ENCODE results near the gene KCNJ1.

KCNJ1 gene

DNA sequence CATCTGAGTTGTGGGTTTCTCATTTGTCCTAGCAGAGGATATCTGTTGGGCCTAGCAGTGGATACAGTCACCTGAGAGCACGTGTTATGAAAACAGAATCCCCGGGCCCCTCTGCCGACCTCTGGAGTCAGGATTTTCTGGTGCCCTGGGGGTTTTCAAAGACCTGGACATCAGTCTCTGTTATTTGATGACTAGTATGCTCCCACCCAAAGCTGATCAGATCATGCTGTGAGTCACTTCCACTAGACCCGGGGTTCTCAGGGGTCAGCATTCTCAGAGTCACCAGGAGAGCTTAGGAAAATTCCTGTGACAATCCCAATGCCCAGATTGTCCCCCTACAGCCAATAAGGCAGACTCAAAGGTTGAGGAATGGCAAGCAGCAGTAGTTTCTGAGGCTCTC lies 38.7 kb downstream of the KCNJ1 start:
- H3K4me3 ChIP-seq: no peak overlapping the region
- in situ Hi-C loops (cut with MboI; ENCODE audit: low sequenced_read_pairs): loop anchor here (10.0 to 25.0 kb wide), 2 partner anchors 544 to 791 kb away; no protein-coding TSS in a partner anchor
- H3K36me3 ChIP-seq (replicated peaks): no peaks in the 10 kb centered on the region
- no peaks in the 10 kb centered on the region for H3K4me1 ChIP-seq
- no peaks in the 10 kb centered on the region for H3K9me3 ChIP-seq
- no peaks in the 10 kb centered on the region for H3K27me3 ChIP-seq (ENCODE audit: low read depth)
- no peak for DNase-seq (ENCODE audit: low spot score in 2 of 2)

DNA sequence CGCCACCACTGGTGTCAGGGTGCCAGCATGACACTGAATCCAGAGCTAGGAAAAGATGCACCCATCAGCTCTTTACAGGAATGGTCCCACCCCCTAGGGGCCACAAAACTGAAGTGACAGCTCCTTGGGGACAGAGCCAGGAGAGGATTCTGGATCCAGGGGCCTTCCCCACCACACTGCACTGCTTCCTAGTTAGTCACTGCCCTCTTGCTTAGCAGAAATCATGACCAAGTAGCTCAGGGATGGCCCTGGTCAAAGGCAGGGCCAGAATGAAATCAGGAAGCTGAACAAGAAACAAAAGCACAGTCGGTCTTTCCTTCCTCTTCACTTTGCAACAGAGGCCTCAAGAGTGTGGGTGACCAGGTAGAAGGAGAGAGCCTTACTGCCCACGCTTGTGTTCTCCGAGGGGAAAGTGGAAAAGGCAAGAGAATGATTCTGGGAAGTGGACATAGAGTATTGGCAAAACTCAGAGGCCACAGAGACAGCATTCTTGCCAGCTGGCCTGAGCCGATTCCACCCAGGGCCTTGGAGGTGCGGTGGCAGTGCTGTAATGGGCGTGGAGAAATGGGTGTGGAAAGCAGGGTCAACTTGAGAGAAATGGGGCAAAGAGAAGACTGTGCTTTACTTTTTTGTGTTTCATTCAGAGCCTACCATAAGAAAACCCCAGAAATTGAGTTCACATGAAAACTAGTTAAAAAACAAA lies 39.8 kb downstream of the KCNJ1 start:
- H3K27me3 ChIP-seq (ENCODE audit: low read depth): no peaks in the 10 kb centered on the region
- H3K4me1 ChIP-seq: no peaks in the 10 kb centered on the region
- in situ Hi-C loops (cut with MboI; ENCODE audit: low sequenced_read_pairs): loop anchor here (10.0 to 25.0 kb wide), 2 partner anchors 543 to 790 kb away; no protein-coding TSS in a partner anchor
- no peak for DNase-seq (ENCODE audit: low spot score in 2 of 2)
- no peaks in the 10 kb centered on the region for H3K9me3 ChIP-seq
- H3K36me3 ChIP-seq (replicated peaks): no peaks in the 10 kb centered on the region
- no peak overlapping the region for H3K4me3 ChIP-seq

DNA sequence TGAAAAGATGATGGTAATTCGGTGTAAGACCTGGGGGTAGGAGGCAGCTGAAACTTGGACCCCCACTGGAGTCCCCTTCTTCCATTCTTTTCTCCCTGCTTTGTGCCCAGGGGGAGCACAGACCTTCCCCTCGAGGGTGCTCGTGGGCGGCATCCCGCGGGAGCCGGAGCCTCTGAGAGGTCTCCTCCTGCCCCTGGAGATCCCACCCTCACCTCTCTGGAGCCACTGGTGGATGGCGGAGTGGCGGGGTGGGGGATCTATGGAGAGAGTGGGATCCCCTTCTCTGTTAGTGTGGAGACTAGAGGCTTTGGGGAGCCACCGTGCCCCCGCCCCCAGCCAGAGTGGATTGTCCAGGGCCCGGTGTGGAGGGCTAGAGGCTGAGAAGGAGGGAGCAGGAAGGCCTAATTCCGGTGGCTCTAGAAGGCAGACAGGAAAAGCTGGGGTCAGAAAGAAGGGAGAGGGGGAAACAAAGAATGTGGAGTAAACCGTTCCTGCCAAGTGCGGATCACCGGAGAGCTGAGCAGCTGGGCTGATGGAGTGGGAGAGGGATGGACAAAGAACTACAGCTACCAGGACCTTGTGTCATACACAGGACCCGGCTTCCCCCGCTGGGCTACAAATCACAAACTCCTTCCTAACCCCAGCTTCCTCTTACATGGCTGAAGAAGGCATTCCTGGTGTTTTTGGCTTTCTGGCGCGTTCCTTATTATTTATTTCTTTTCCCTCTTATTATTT lies 41.9 kb downstream of the KCNJ1 start:
- H3K36me3 ChIP-seq (replicated peaks): no peaks in the 10 kb centered on the region
- in situ Hi-C loops (cut with MboI; ENCODE audit: low sequenced_read_pairs): loop anchor here (10.0 to 25.0 kb wide), 2 partner anchors 540 to 788 kb away; no protein-coding TSS in a partner anchor
- DNase-seq (ENCODE audit: low spot score in 2 of 2): no peak
- no peak overlapping the region for H3K4me3 ChIP-seq
- no peaks in the 10 kb centered on the region for H3K9me3 ChIP-seq
- H3K4me1 ChIP-seq: no peaks in the 10 kb centered on the region
- peaks cover 4% of the 10 kb centered on the region; the same call in 1 of the 2 replicates for H3K27me3 ChIP-seq (ENCODE audit: low read depth)

DNA sequence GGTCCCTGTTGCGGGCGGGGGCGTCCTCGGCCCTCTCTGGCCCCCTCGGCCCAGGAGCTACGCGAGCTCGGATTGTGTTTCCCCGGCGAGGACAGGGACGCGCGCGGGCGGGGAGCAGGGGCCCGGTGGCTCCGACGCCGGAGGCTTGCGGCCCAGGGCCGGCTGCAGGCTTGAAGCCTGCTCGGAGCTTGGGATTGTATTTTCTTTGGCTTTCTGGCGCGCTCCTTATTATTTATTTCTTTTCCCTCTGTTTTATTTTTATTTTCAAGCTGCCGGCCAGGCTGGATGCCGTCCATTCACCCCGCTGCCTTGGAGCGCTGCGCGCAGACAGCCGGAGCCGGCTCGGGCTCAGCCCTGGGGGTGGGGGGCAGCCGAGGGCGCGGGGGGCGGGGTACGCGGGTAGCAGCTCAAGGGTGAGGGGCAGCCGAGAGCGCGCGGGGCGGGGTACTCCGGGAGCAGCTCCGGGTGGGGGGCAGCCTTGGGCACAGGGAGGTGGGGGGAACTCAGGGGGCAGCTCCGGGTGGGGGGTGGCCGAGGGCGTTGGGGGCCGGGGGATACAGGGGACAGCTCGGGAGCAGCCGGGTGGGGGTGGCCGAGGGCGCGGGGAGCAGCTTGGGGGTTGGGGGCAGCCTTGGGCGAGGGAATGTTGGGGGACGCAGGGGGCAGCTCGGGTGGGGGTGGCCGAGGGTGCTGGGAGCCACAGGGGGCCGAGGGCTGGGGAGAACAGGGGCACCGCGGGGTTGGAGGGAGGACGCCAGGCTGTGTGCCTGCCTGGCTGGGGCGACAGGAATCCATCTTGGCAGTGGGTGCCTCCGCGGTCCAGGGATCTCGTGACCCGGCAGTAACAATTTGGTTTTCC lies 42.7 kb downstream of the KCNJ1 start:
- in situ Hi-C loops (cut with MboI; ENCODE audit: low sequenced_read_pairs): loop anchor here (10.0 to 25.0 kb wide), 2 partner anchors 540 to 787 kb away; no protein-coding TSS in a partner anchor
- no peak for DNase-seq (ENCODE audit: low spot score in 2 of 2)

DNA sequence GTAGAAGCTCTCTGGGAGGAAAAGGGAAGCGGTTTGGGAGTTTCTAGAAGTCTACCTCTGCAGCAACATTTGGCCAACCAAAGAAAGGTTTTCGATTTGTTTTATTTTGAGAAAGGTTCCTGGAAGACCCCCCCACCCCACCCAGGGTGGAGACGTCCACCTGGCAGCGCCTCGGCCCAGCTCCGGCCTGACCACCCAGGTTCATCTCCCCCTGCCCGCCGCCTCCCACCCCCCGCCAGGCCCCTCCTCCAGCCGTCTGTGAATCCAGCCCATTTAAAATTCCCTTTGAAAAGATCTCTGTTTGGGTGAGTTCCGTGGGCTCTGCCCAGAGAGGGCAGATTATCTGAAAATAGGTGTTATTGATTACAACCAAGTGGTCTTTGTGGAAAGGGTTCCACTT lies 43.3 kb downstream of the KCNJ1 start:
- DNase-seq (ENCODE audit: low spot score in 2 of 2): no peak
- in situ Hi-C loops (cut with MboI; ENCODE audit: low sequenced_read_pairs): loop anchor here (10.0 kb wide), 1 partner anchor 539 kb away; no protein-coding TSS in a partner anchor
- Histone ChIP-seq H3K4me3 (no peak overlapping the region), H3K9me3 (no peaks in the 10 kb centered on the region), H3K27me3 (ENCODE audit: low read depth) (peaks cover 5% of the 10 kb centered on the region; the same call in 1 of the 2 replicates), H3K4me1 (no peaks in the 10 kb centered on the region), H3K36me3 (replicated peaks) (no peaks in the 10 kb centered on the region)

More for the DNA sequence above, 42.7 kb downstream of the KCNJ1 start:
- no peaks in the 10 kb centered on the region for H3K9me3 ChIP-seq
- H3K27me3 ChIP-seq (ENCODE audit: low read depth): peaks cover 5% of the 10 kb centered on the region; the same call in 1 of the 2 replicates
- no peaks in the 10 kb centered on the region for H3K4me1 ChIP-seq
- H3K36me3 ChIP-seq (replicated peaks): no peaks in the 10 kb centered on the region
- H3K4me3 ChIP-seq: no peak overlapping the region

DNA sequence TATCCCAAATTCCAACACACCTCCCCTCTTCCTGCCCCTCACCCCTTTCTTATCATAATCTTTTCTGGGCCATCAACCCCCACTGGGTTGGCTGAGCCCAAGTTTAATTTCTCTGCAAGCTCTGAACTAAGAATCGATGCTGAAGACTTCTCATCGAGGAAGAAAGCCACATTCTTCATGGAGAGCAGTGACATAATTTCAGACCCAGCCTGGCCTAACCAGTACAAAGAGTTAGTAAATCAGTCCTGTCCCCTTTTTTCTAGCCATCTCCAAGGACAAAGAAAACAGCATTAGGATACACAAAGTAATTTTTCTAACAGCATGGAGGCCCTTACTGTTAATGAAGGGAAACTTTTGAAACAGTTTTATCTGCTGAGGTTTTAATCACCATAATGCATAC lies 45.0 kb downstream of the KCNJ1 start:
- no peak for DNase-seq (ENCODE audit: low spot score in 2 of 2)
- H3K27me3 ChIP-seq (ENCODE audit: low read depth): peaks cover 5% of the 10 kb centered on the region; the same call in 1 of the 2 replicates
- no peaks in the 10 kb centered on the region for H3K9me3 ChIP-seq
- in situ Hi-C loops (cut with MboI; ENCODE audit: low sequenced_read_pairs): loop anchor here (10.0 kb wide), 1 partner anchor 537 kb away; no protein-coding TSS in a partner anchor
- no peaks in the 10 kb centered on the region for H3K36me3 ChIP-seq (replicated peaks)
- H3K4me3 ChIP-seq: no peak overlapping the region
- no peaks in the 10 kb centered on the region for H3K4me1 ChIP-seq

DNA sequence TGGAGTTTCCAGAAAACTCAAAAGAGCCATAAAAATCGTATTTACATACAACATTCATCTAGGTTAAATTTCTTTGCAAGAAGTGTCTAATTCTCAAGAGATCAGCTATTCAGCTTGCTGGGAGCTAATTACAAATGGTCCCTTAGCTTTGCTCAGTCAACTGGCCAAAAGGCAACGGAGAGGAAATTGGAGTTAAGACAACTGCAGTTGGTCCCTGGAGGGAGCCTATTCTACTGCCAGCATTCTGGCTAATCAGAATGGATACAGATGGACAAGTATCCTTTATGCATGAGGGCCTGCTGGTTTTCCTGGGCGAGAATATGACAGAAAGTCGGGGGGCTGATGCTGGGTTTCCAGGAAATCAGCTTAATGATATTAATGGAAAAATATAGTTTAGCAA lies 45.5 kb downstream of the KCNJ1 start:
- Histone ChIP-seq H3K27me3 (ENCODE audit: low read depth) (peaks cover 5% of the 10 kb centered on the region; the same call in 1 of the 2 replicates), H3K9me3 (no peaks in the 10 kb centered on the region), H3K4me3 (no peak overlapping the region), H3K36me3 (replicated peaks) (no peaks in the 10 kb centered on the region), H3K4me1 (no peaks in the 10 kb centered on the region)
- no peak for DNase-seq (ENCODE audit: low spot score in 2 of 2)
- in situ Hi-C loops (cut with MboI; ENCODE audit: low sequenced_read_pairs): loop anchor here (10.0 kb wide), 1 partner anchor 537 kb away; no protein-coding TSS in a partner anchor

DNA sequence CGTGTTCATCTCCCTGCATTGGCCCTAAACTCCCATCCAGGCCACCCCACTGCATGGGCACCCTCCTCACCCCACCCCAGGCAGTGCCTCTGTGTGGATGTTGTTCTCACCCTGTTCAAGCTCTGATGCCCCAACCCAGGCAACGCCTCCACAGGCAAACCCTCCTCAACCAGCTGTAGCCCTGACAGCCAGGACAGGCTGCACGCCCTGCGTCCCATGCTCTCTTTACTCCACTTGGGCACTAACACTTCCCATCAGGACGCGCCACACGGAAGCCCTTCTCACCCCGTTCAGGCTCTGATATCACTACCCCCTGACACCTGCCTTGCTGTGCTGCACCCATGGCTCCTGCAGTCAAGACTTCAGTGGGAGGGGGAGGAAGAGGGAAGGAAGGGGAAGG lies 47.9 kb downstream of the KCNJ1 start:
- no peaks in the 10 kb centered on the region for H3K4me1 ChIP-seq
- no peak for DNase-seq (ENCODE audit: low spot score in 2 of 2)
- peaks cover 5% of the 10 kb centered on the region; the same call in 1 of the 2 replicates for H3K27me3 ChIP-seq (ENCODE audit: low read depth)
- no peaks in the 10 kb centered on the region for H3K36me3 ChIP-seq (replicated peaks)
- H3K9me3 ChIP-seq: no peaks in the 10 kb centered on the region
- in situ Hi-C loops (cut with MboI; ENCODE audit: low sequenced_read_pairs): no loop called here
- H3K4me3 ChIP-seq: no peak overlapping the region

DNA sequence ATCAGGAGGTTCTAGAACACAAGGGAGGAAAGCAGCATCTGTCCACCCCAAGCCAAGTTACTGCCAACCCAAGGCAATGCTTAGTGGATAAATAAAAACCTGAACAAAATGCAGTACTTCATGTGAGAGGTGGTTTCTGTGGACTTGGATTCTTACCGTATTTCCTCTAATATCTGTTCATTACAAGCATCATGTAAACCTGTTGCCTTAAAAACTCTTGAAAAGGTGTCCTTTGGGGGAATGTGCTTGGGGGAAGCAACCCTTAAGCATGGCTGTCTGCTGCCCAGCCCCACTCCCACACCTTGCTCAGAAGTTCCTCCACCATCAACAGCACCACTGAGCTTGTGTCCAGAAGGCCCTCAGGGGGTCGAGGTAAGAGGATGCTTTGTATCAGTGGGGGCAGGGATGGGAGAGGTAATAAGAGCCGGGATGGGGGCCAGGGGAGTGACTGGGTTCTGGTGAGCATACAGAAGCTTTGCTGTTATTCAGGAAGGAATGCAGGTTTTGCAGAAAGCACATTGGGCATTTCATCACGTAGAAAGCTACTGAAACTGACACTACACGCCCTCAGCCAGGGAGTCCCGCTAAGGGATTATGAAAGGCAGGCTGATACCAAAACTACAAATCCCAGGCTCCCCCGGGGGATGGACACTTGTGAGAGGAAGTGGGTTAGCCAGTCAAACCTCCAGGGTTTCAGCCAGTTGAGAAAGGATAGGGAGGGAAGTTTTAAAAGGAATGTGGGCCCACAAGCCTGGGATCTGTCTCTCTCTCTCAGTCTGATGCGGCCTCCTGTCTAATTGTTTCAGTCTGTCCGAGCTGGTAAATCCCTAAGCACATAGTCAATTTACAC lies 52.0 kb downstream of the KCNJ1 start:
- Histone ChIP-seq H3K4me3 (no peak overlapping the region), H3K9me3 (no peaks in the 10 kb centered on the region), H3K36me3 (replicated peaks) (no peaks in the 10 kb centered on the region), H3K27me3 (ENCODE audit: low read depth) (no peaks in the 10 kb centered on the region; the same call in 1 of the 2 replicates), H3K4me1 (no peaks in the 10 kb centered on the region)
- in situ Hi-C loops (cut with MboI; ENCODE audit: low sequenced_read_pairs): no loop called here
- peak; percentile 20 to 69 for DNase-seq (ENCODE audit: low spot score in 2 of 2)

DNA sequence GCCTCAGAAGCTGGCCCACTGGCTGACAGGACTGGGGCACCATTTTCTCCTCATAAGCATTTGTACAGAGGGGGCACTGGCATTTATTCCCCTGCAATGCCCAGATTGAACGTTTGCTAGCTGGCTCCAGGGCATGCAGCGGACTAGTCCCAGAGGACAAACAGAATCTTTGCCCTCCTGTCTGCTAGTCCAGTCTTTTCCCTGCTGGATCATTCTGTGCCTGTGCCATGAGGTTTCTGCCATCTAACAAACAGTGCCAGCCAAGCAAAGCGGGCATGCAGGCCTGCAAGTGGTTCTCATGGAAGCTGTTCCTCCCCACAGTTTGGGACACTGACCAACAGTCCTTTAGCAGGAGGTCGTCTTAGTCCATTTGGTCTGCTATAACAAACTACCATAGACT lies 53.4 kb downstream of the KCNJ1 start:
- no peaks in the 10 kb centered on the region for H3K36me3 ChIP-seq (replicated peaks)
- H3K4me1 ChIP-seq: no peaks in the 10 kb centered on the region
- H3K9me3 ChIP-seq: no peaks in the 10 kb centered on the region
- H3K27me3 ChIP-seq (ENCODE audit: low read depth): no peaks in the 10 kb centered on the region; the same call in 1 of the 2 replicates
- H3K4me3 ChIP-seq: no peak overlapping the region
- in situ Hi-C loops (cut with MboI; ENCODE audit: low sequenced_read_pairs): no loop called here
- DNase-seq (ENCODE audit: low spot score in 2 of 2): no peak

DNA sequence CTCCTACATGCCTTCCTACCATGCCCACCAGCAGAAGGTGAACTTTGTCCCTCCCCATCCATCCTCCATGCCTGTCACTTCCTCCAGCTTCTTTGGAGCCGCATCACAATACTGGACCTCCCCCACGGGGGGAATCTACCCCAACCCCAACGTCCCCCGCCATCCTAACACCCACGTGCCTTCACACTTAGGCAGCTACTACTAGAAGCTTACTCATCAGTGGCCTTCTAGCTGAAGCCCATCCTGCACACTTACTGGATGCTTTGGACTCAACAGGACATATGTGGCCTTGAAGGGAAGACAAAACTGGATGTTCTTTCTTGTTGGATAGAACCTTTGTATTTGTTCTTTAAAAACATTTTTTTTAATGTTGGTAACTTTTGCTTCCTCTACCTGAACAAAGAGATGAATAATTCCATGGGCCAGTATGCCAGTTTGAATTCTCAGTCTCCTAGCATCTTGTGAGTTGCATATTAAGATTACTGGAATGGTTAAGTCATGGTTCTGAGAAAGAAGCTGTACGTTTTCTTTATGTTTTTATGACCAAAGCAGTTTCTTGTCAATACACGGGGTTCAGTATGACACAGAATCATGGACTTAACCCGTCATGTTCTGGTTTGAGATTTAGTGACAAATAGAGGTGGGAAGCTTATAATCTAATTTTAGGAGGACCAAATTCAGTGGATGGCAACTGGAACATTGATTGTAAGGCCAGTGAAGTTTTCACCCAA lies 56.1 kb downstream of the KCNJ1 start:
- H3K36me3 ChIP-seq (replicated peaks): no peaks in the 10 kb centered on the region

DNA sequence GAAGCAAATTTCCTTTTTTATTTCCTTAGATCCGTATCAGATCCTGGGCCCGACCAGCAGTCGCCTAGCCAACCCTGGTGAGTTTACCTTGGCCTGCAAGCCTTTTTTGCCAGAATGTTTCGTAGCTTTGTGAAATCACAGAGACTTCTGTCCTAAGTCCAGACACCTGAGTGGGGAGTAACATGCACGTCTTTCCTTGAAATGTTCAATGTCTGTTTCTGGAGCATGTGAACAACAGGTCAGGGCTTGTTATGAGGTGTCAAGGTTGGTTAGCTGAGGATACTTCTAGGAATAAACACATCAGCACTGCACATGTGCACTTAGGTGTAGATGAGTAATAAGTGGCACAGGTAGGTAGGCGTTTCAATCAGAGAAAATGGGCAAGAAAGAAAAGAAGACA lies 58.0 kb downstream of the KCNJ1 start:
- no peaks in the 10 kb centered on the region for H3K4me1 ChIP-seq
- in situ Hi-C loops (cut with MboI; ENCODE audit: low sequenced_read_pairs): no loop called here
- H3K9me3 ChIP-seq: no peaks in the 10 kb centered on the region
- no peak for DNase-seq (ENCODE audit: low spot score in 2 of 2)
- no peaks in the 10 kb centered on the region for H3K36me3 ChIP-seq (replicated peaks)
- H3K4me3 ChIP-seq: no peak overlapping the region
- no peaks in the 10 kb centered on the region for H3K27me3 ChIP-seq (ENCODE audit: low read depth)

More for the DNA sequence above, 56.1 kb downstream of the KCNJ1 start:
- H3K27me3 ChIP-seq (ENCODE audit: low read depth): no peaks in the 10 kb centered on the region
- H3K4me1 ChIP-seq: no peaks in the 10 kb centered on the region
- H3K9me3 ChIP-seq: no peaks in the 10 kb centered on the region
- no peak for DNase-seq (ENCODE audit: low spot score in 2 of 2)
- in situ Hi-C loops (cut with MboI; ENCODE audit: low sequenced_read_pairs): no loop called here
- H3K4me3 ChIP-seq: no peak overlapping the region

Measured in HAP-1 (cell line).